ENCODE data around the gene IL17A.

IL17A gene

DNA sequence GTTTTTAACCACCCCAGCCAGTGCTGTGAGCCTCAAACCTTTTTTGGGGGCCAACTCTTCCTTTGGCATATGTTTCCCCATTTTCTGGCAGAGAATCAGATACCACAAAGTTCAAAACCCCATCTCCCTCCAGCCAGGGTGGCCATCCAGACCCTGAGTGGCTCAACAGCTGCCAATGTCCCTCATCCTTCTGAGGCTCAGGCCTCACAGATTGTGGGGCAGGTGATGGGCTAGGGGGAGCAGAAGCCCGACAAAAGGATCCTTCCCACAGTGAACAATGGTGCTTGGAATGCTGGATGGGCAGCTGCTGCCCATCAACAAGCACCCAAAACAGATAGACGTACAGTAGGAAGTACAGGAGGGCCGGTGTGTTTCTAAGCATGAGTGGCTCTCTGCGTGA, 42.6 kb upstream of the IL17A start:
- DNase-seq: no peak
- Mint-ChIP-seq H3K4me3 (no peak overlapping the region), H3K4me1 (no peaks in the 10 kb centered on the region), H3K27ac (no peak overlapping the region), H3K9me3 (no peaks in the 10 kb centered on the region), H3K36me3 (ENCODE audit: low read depth) (no peaks in the 10 kb centered on the region), H3K27me3 (ENCODE audit: low read depth, poor library complexity) (peaks cover 31% of the 10 kb centered on the region)
- TF ChIP-seq CTCF (IDR thresholded peaks at IDR 0.05): no peak

DNA sequence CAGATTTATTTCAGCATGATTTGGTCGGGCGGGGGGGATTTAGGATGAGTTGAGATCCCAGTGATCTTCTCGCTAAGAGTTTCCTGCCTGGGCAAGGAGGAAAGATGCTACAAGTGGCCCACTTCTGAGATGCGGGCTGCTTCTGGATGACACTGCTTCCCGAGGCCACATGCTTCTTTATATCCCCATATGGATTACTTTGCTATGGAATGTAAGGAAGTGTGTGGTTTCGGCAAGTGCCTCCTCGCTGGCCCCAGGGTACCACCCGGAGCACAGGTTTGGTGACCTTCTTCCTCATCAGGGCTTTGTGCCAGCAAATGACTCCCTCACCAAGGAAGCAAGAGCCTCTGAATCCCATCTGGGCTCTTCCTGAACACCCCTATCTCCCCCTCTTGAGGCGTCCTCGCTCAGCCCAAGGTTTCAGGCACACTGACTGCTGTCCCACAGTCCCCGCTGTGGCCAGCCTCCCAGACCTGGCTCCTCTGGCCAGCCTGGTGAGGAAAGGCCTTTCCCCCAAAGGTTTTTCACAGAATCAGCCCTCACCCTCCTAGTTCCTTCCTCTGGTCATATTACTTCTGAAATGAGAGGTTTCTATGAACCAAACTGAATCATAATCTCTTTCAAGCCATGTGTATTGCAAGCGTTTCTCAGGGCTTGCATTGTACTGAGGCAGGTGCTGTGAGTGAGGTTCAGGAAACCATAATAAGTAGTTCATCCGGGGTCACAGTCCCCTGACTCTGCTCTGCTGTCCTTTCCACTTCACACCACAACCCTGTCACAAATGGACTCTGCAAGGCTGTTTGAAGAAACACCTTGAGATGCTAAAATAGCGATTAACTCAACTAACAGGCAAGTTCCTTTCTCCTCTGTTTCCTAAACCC, 41.7 kb upstream of the IL17A start:
- Mint-ChIP-seq H3K27me3 (ENCODE audit: low read depth, poor library complexity) (peaks cover 31% of the 10 kb centered on the region), H3K4me3 (no peak overlapping the region), H3K36me3 (ENCODE audit: low read depth) (no peaks in the 10 kb centered on the region), H3K9me3 (no peaks in the 10 kb centered on the region), H3K4me1 (no peaks in the 10 kb centered on the region), H3K27ac (no peak overlapping the region)
- DNase-seq: no peak
- TF ChIP-seq CTCF (IDR thresholded peaks at IDR 0.05): no peak

DNA sequence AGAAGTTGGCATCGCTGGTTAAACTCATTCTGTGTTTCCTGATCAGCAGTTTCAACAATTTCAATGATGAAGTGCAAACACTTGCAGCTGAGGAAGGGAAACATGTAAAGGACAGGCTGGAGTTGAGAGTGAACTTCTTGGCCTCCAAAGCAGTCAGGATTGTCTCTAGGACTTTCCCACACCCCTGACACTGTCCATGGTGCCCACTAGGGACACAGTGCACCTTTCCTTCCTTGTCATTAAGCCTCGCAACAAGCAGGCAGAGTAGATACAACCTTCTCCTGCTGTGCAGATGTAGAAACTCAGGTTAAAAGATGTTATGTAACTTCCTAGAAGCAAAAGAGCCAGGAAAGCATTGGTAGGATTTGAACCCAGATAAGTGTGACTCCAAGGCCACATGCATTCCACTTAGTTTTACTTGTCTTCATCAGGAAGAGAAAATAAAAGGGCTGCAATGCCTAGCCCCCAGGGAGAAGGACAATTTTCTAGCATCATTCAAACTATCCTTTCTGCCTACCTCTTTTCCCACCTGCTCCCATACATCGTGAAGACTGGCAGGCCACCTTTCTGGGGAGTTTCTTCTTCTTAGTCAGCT, 39.2 kb upstream of the IL17A start:
- TF ChIP-seq CTCF (IDR thresholded peaks at IDR 0.05): no peak
- DNase-seq: no peak
- H3K36me3 Mint-ChIP-seq (ENCODE audit: low read depth): no peaks in the 10 kb centered on the region
- H3K9me3 Mint-ChIP-seq: no peaks in the 10 kb centered on the region
- H3K27ac Mint-ChIP-seq: no peak overlapping the region
- no peaks in the 10 kb centered on the region for H3K4me1 Mint-ChIP-seq
- no peak overlapping the region for H3K4me3 Mint-ChIP-seq
- H3K27me3 Mint-ChIP-seq (ENCODE audit: low read depth, poor library complexity): peaks cover 36% of the 10 kb centered on the region

GRCh38 chr6:52149076-52149475, 37.1 kb upstream of the IL17A start:
- Mint-ChIP-seq H3K9me3 (no peaks in the 10 kb centered on the region), H3K36me3 (ENCODE audit: low read depth) (no peaks in the 10 kb centered on the region), H3K4me3 (no peak overlapping the region), H3K27me3 (ENCODE audit: low read depth, poor library complexity) (peaks cover 27% of the 10 kb centered on the region), H3K27ac (no peak overlapping the region), H3K4me1 (no peaks in the 10 kb centered on the region)
- no peak for DNase-seq
- no peak for TF ChIP-seq CTCF (IDR thresholded peaks at IDR 0.05)

GRCh38 chr6:52149949-52150348, 36.2 kb upstream of the IL17A start:
- H3K27ac Mint-ChIP-seq: no peak overlapping the region
- H3K4me3 Mint-ChIP-seq: no peak overlapping the region
- H3K27me3 Mint-ChIP-seq (ENCODE audit: low read depth, poor library complexity): peaks cover 24% of the 10 kb centered on the region
- H3K9me3 Mint-ChIP-seq: no peaks in the 10 kb centered on the region
- no peaks in the 10 kb centered on the region for H3K36me3 Mint-ChIP-seq (ENCODE audit: low read depth)
- DNase-seq: no peak
- TF ChIP-seq CTCF (IDR thresholded peaks at IDR 0.05): no peak
- H3K4me1 Mint-ChIP-seq: no peaks in the 10 kb centered on the region

DNA sequence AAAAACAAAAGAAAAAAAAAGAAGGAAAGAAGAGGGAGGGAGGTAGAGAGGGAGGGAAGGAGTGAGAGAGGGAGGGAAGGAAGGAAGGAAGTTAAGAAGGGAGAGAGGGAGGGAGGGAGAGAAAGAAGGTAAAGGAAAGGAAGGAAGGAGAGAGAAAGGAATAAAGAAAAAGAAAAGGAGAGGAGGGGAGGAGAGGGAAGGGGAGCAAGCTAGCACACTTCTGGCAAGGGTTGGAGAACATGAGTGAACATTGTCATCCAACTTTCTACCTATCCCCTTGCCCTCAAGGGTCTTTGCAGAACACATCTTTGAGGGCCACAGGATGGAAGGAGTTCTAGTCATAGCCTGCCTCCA, 34.1 kb upstream of the IL17A start:
- Mint-ChIP-seq H3K4me1 (peaks cover 4% of the 10 kb centered on the region), H3K36me3 (ENCODE audit: low read depth) (no peaks in the 10 kb centered on the region), H3K27me3 (ENCODE audit: low read depth, poor library complexity) (peaks cover 18% of the 10 kb centered on the region), H3K27ac (no peak overlapping the region), H3K4me3 (no peak overlapping the region), H3K9me3 (no peaks in the 10 kb centered on the region)
- DNase-seq: no peak
- TF ChIP-seq CTCF (IDR thresholded peaks at IDR 0.05): no peak
